Liver (tissue), 9 donors: ENCODE measurements around the gene RING1. TPM values are rescaled to one million over a fixed set of nuclear protein-coding genes. Genes with fewer than 3 reads are reported as not detected.

ENCODE experiments used
- DNase-seq: peaks from one replicate; pipeline ENCODE4 v3.0.0-alpha.2; 2017; ENCODE audit warnings: low spot score
- H3K27ac ChIP-seq, 2 donors: one replicate each; pipeline ENCODE4 v1.7.0; 2013; ENCODE audit warnings: inconsistent platforms in 2 of 2, low read length in 2 of 2, control low read depth in 1 of 2, low read depth in 1 of 2, mild to moderate bottlenecking in 1 of 2
- H3K27me3 ChIP-seq, 4 donors: one replicate each; pipeline versions ENCODE4 v1.6.1 to v1.7.0; 2013; ENCODE audit warnings: low read length in 3 of 4, inconsistent platforms in 1 of 4, mild to moderate bottlenecking in 1 of 4, moderate library complexity in 1 of 4; ENCODE audit not compliant: control insufficient read depth in 4 of 4, insufficient read depth in 4 of 4
- H3K36me3 ChIP-seq, 4 donors: one replicate each; pipeline versions ENCODE4 v1.6.1 to v1.7.0; 2013; ENCODE audit warnings: low read length in 3 of 4, mild to moderate bottlenecking in 3 of 4, low read depth in 1 of 4, moderate library complexity in 1 of 4; ENCODE audit not compliant: control insufficient read depth in 4 of 4, insufficient read depth in 3 of 4
- H3K4me1 ChIP-seq, 4 donors: one replicate each; pipeline versions ENCODE4 v1.6.1 to v1.7.0; 2013; ENCODE audit warnings: low read length in 3 of 4, mild to moderate bottlenecking in 3 of 4, moderate library complexity in 1 of 4; ENCODE audit not compliant: control insufficient read depth in 4 of 4, insufficient read depth in 4 of 4
- H3K4me3 ChIP-seq, 3 donors: one replicate each; pipeline versions ENCODE4 v1.6.1 to v1.7.0; 2013; ENCODE audit warnings: low read length in 3 of 3, control low read depth in 1 of 3, low read depth in 1 of 3, mild to moderate bottlenecking in 1 of 3
- H3K9ac ChIP-seq, 2 donors: one replicate each; pipeline ENCODE4 v1.7.0; 2013; ENCODE audit warnings: low read length in 2 of 2, mild to moderate bottlenecking in 2 of 2, moderate library complexity in 2 of 2, control low read depth in 1 of 2, low read depth in 1 of 2
- H3K9me3 ChIP-seq, 4 donors: one replicate each; pipeline versions ENCODE4 v1.6.1 to v1.7.0; 2013; ENCODE audit warnings: low read length in 3 of 4; ENCODE audit not compliant: control insufficient read depth in 4 of 4
- EGR1 ChIP-seq, 2 donors: IDR thresholded peaks; 2 replicates each; pipeline ENCODE4 v1.6.1; 2016 to 2018; ENCODE audit warnings: antibody characterized with exemption in 2 of 2, low read depth in 2 of 2
- FOXA1 ChIP-seq: IDR thresholded peaks from 2 replicates; pipeline ENCODE4 v1.6.1; 2016; ENCODE audit warnings: antibody characterized with exemption
- FOXA2 ChIP-seq: IDR thresholded peaks from 2 replicates; pipeline ENCODE4 v1.6.1; 2016; ENCODE audit warnings: antibody characterized with exemption
- GABPA ChIP-seq, 2 donors: IDR thresholded peaks in 1 of 2; conservative IDR thresholded peaks in 1 of 2; 2 replicates each; pipeline ENCODE4 v1.6.1; 2016; ENCODE audit warnings: antibody characterized with exemption in 2 of 2, mild to moderate bottlenecking in 1 of 2, moderate library complexity in 1 of 2
- HNF4A ChIP-seq, 2 donors: conservative IDR thresholded peaks; 2 replicates each; pipeline ENCODE4 v1.6.1; 2016; ENCODE audit warnings: antibody characterized with exemption in 2 of 2, mild to moderate bottlenecking in 2 of 2
- HNF4G ChIP-seq: IDR thresholded peaks from 2 replicates; pipeline ENCODE4 v1.6.1; 2016; ENCODE audit warnings: antibody characterized with exemption
- JUND ChIP-seq, 2 donors: IDR thresholded peaks; 2 replicates each; pipeline ENCODE4 v1.6.1; 2016; ENCODE audit warnings: antibody characterized with exemption in 2 of 2
- NR2F2 ChIP-seq: IDR thresholded peaks from 2 replicates; pipeline ENCODE4 v1.6.1; 2016; ENCODE audit warnings: antibody characterized with exemption
- RAD21 ChIP-seq, 2 donors: IDR thresholded peaks; 2 replicates each; pipeline ENCODE4 v1.6.1; 2016; ENCODE audit warnings: antibody characterized with exemption in 2 of 2, mild to moderate bottlenecking in 2 of 2
- RXRA ChIP-seq, 2 donors: IDR thresholded peaks; 2 replicates each; pipeline ENCODE4 v1.6.1; 2017 to 2018; ENCODE audit warnings: antibody characterized with exemption in 2 of 2, mild to moderate bottlenecking in 1 of 2
- SP1 ChIP-seq: IDR thresholded peaks from 2 replicates; pipeline ENCODE4 v1.6.1; 2018; ENCODE audit warnings: antibody characterized with exemption, mild to moderate bottlenecking
- TAF1 ChIP-seq: conservative IDR thresholded peaks from 2 replicates; pipeline ENCODE4 v1.6.1; 2016; ENCODE audit warnings: antibody characterized with exemption, mild to moderate bottlenecking
- YY1 ChIP-seq: IDR thresholded peaks from 2 replicates; pipeline ENCODE4 v1.6.1; 2016; ENCODE audit warnings: antibody characterized with exemption, mild to moderate bottlenecking
- WGBS: extraction: QIAGEN DNeasy Blood & Tissue Kit; methylation state at CpG from one replicate; pipeline ENCODE4 v1.1.7; 2013; 5-methylcytosine and 5-hydroxymethylcytosine counted together
- polyA plus RNA-seq, 2 donors: library from polyadenylated mRNA; stranded (reverse) in 1 of 2; unstranded in 1 of 2; fragments of 200-250 nt in 1 of 2; fragments of >200 nt in 1 of 2; fragmentation: Nextera tagmentation in 1 of 2; extraction: Ambion mirVana in 1 of 2; gene quantifications; one replicate each; pipeline versions ENCODE4 v1.2.1 to v1.2.3, GENCODE V29; 2013 to 2015
- total RNA-seq, 2 donors: library from RNA; depleted of rRNA; stranded (reverse); fragments of >200 nt; gene quantifications; one replicate each; pipeline ENCODE4 v1.2.3, GENCODE V29; 2014
- TF ChIP-seq, protein P1 (sequence below): IDR thresholded peaks from 2 replicates; pipeline ENCODE4 v1.6.1; 2016; ENCODE audit warnings: antibody characterized with exemption, mild to moderate bottlenecking
- TF ChIP-seq, protein P2 (sequence below): fragments of 150-350 bp; IDR thresholded peaks from 2 replicates; pipeline ENCODE4 v1.5.1; 2017; ENCODE audit warnings: improper control_type of control experiment, low read depth, low read length; ENCODE audit not compliant: missing input control
- TF ChIP-seq, protein P3 (sequence below): IDR thresholded peaks from 2 replicates; pipeline ENCODE4 v1.6.1; 2016; ENCODE audit warnings: antibody characterized with exemption
- TF ChIP-seq, protein P4 (sequence below): IDR thresholded peaks from 2 replicates; pipeline ENCODE4 v1.6.1; 2016; ENCODE audit warnings: antibody characterized with exemption
- TF ChIP-seq, protein P5 (sequence below): IDR thresholded peaks from 2 replicates; pipeline ENCODE4 v1.6.1; 2016; ENCODE audit warnings: antibody characterized with exemption
- donor health status: healthy.
- donor health status: healthy.
- donor health status: healthy.
- donor health status: healthy.
- donor health status: healthy.

RING1 gene
- total and polyA plus RNA-seq, 4 donors, result 4.4 to 19.7 (median 14.9) TPM

DNA sequence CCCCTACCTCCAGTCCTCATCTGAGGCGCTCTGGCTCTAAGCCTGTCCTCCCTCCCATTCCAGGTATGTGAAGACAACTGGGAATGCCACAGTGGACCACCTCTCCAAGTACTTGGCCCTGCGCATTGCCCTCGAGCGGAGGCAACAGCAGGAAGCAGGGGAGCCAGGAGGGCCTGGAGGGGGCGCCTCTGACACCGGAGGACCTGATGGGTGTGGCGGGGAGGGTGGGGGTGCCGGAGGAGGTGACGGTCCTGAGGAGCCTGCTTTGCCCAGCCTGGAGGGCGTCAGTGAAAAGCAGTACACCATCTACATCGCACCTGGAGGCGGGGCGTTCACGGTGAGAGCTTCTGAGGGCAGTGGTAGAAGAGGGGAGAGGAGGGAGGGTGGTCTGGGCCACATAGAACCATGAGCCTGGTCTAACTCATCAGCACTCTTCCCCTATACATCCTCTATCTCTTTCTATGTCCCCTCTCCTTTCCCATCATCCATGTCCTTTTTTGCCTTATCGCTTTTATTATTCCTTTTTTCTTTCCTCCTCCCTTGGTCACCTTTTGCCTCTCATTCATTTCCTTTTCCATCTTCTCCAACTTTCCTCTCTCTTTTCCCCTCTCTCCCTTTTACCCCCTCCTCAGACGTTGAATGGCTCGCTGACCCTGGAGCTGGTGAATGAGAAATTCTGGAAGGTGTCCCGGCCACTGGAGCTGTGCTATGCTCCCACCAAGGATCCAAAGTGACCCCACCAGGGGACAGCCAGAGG, 3.5 kb downstream of the RING1 start:
- Histone ChIP-seq H3K36me3 (peaks cover 0 to 17% (median 7%) of the 10 kb centered on the region in 4 donors), H3K4me3 (no peak overlapping the region), H3K9me3 (no peaks in the 10 kb centered on the region), H3K9ac (no peak overlapping the region), H3K27me3 (no peaks in the 10 kb centered on the region), H3K27ac (no peak overlapping the region), H3K4me1 (peaks cover 3 to 25% (median 16%) of the 10 kb centered on the region in 4 donors)
- 91% methylated on average over 18 of the region's 18 CpGs for WGBS
- DNase-seq, result no peak
- TF ChIP-seq, protein P1, sequence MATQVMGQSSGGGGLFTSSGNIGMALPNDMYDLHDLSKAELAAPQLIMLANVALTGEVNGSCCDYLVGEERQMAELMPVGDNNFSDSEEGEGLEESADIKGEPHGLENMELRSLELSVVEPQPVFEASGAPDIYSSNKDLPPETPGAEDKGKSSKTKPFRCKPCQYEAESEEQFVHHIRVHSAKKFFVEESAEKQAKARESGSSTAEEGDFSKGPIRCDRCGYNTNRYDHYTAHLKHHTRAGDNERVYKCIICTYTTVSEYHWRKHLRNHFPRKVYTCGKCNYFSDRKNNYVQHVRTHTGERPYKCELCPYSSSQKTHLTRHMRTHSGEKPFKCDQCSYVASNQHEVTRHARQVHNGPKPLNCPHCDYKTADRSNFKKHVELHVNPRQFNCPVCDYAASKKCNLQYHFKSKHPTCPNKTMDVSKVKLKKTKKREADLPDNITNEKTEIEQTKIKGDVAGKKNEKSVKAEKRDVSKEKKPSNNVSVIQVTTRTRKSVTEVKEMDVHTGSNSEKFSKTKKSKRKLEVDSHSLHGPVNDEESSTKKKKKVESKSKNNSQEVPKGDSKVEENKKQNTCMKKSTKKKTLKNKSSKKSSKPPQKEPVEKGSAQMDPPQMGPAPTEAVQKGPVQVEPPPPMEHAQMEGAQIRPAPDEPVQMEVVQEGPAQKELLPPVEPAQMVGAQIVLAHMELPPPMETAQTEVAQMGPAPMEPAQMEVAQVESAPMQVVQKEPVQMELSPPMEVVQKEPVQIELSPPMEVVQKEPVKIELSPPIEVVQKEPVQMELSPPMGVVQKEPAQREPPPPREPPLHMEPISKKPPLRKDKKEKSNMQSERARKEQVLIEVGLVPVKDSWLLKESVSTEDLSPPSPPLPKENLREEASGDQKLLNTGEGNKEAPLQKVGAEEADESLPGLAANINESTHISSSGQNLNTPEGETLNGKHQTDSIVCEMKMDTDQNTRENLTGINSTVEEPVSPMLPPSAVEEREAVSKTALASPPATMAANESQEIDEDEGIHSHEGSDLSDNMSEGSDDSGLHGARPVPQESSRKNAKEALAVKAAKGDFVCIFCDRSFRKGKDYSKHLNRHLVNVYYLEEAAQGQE, result no peak
- TF ChIP-seq, protein P2, sequence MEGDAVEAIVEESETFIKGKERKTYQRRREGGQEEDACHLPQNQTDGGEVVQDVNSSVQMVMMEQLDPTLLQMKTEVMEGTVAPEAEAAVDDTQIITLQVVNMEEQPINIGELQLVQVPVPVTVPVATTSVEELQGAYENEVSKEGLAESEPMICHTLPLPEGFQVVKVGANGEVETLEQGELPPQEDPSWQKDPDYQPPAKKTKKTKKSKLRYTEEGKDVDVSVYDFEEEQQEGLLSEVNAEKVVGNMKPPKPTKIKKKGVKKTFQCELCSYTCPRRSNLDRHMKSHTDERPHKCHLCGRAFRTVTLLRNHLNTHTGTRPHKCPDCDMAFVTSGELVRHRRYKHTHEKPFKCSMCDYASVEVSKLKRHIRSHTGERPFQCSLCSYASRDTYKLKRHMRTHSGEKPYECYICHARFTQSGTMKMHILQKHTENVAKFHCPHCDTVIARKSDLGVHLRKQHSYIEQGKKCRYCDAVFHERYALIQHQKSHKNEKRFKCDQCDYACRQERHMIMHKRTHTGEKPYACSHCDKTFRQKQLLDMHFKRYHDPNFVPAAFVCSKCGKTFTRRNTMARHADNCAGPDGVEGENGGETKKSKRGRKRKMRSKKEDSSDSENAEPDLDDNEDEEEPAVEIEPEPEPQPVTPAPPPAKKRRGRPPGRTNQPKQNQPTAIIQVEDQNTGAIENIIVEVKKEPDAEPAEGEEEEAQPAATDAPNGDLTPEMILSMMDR, result no peak
- TF ChIP-seq RAD21 (IDR thresholded peaks at IDR 0.05) (no peak), RXRA (IDR thresholded peaks at IDR 0.05) (no peak), FOXA2 (no peak), GABPA (IDR thresholded peaks at IDR 0.05 in 1 of 2, conservative IDR thresholded peaks at IDR 0.05 in 1 of 2) (no peak), HNF4G (no peak), FOXA1 (no peak), SP1 (no peak), TAF1 (no peak), EGR1 (IDR thresholded peaks at IDR 0.05; ENCODE audit: low read depth in 2 of 2) (no peak), YY1 (no peak), HNF4A (conservative IDR thresholded peaks at IDR 0.05) (no peak), JUND (IDR thresholded peaks at IDR 0.05) (no peak), NR2F2 (no peak)
- TF ChIP-seq, protein P3, sequence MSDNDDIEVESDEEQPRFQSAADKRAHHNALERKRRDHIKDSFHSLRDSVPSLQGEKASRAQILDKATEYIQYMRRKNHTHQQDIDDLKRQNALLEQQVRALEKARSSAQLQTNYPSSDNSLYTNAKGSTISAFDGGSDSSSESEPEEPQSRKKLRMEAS, result no peak
- TF ChIP-seq, protein P4, sequence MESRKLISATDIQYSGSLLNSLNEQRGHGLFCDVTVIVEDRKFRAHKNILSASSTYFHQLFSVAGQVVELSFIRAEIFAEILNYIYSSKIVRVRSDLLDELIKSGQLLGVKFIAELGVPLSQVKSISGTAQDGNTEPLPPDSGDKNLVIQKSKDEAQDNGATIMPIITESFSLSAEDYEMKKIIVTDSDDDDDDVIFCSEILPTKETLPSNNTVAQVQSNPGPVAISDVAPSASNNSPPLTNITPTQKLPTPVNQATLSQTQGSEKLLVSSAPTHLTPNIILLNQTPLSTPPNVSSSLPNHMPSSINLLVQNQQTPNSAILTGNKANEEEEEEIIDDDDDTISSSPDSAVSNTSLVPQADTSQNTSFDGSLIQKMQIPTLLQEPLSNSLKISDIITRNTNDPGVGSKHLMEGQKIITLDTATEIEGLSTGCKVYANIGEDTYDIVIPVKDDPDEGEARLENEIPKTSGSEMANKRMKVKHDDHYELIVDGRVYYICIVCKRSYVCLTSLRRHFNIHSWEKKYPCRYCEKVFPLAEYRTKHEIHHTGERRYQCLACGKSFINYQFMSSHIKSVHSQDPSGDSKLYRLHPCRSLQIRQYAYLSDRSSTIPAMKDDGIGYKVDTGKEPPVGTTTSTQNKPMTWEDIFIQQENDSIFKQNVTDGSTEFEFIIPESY, result no peak
- TF ChIP-seq, protein P5, sequence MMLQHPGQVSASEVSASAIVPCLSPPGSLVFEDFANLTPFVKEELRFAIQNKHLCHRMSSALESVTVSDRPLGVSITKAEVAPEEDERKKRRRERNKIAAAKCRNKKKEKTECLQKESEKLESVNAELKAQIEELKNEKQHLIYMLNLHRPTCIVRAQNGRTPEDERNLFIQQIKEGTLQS, result no peak
